Skin of body (tissue), 2 donors: ENCODE results near the gene RIBC1. TPM values are rescaled to one million over a fixed set of nuclear protein-coding genes. Genes with fewer than 3 reads are reported as not detected.
"Not testable (repeated sequence)": the region's sequence is repeated elsewhere in the genome, so short reads cannot be mapped to it uniquely, and the experiment has no call there.

ENCODE experiments used
- DNase-seq: peaks from one replicate; lab custom pipeline; 2025; lab: John Stamatoyannopoulos, UW
- total RNA-seq: library from RNA; depleted of rRNA; stranded (reverse); fragments of >200 nt; gene quantifications from one replicate; pipeline ENCODE4 v1.2.3, GENCODE V29; 2014

The RIBC1 gene
- 0.49 TPM for total RNA-seq

DNA sequence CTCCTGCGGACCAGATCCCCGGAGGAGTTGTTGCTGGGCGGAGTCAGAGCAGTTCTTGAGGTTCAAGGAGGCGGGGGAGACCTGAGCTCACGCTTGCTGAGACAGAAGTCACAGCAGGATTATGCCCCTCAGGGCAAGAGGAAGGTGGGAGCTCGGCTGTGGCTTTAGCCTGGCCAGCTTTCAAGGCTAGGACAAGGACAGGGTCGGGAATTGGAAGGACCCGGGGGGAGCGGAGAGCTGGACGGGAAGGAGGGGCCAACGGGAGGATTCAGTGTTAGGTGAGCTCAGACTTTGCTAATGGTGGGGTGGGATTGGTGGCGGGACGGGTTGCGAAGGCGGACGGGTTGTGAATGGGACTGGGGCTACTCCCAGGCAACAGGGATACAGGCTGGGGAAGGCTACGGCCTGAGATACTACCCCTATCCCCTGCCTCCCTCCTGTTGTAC lies at the start of gene RIBC1:
Gene RIBC1 (plus strand): TSS at position 13 of the 446 bp plus-strand sequence. CDS start 3,404 bp downstream, outside the sequence.
- no peak for DNase-seq

GRCh38 chrX:53373307-53373706 lies 49.4 kb upstream of the RIBC1 start:
- no peak for DNase-seq

DNA sequence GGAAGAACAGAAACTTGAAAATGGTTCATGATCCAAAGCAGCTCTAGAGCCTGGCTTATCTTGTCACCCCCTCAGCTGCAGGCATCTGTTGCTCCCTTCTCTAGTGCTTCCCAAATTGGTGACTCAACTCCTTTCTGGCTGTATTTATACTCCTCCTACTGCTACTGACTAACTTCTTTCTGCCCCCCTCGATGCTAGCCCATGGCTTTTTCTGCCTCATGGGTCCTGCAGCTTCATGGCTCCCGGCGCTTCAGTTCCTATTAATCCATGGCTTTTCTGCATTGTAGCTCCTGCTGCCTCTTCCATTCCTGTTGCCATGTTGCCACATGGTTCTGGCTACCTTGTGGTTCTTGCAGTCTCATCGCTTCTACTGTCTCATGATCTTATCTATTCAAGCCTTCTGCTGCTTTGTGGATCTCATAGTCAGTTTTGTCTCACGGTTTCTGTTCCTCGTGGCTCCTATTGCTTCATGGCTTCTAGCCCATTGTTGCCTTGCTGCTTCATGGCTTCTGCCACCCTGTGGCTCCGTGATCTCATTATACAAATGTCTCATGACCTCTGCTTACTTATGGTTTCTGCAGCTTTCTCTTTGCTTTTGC lies 48.4 kb upstream of the RIBC1 start:
- no peak for DNase-seq

DNA sequence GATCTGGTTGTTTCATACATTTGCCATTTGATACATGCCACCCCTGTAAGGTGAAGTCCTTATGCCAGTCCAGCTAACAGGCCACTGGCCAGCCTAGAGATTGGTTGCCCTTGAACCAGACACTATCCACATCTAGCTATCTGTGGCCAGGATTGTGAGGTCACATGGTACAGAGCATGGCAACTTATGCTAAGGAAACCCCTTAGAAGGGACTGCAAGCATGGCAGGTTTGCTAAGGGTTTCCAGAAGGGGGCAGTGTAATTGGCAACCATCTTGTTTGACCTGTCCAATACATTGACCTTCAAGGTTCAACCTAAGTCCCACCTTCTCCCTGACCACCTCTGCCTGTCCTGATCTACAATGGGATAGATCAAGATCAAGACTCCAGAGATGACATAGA lies 47.8 kb upstream of the RIBC1 start:
- no peak for DNase-seq

DNA sequence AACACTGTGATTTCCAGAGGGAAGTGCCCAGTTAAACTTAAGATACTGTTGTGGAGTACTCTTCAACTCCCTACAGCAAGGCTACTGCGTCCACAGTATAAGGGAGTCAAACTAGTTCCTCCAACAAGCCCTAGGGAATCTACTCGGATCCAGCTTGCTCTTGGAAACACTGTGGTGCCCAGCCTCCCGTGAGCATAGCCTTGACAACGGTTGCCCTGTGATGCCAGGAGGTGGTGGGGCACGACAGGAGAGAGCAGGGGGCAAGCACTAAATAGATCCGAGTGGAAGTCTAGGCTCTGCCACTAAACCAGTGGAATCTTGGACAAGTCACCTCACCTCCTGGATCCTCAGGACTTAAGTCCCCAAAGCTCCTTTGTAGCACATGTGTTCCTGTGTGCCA lies 45.8 kb upstream of the RIBC1 start:
- DNase-seq, result no peak

- no peak for DNase-seq
These were observed 45.2 kb upstream of the RIBC1 start for GRCh38 chrX:53377464-53377863.

- DNase-seq, result no peak
These were observed 43.5 kb upstream of the RIBC1 start for GRCh38 chrX:53379008-53379710.

DNA sequence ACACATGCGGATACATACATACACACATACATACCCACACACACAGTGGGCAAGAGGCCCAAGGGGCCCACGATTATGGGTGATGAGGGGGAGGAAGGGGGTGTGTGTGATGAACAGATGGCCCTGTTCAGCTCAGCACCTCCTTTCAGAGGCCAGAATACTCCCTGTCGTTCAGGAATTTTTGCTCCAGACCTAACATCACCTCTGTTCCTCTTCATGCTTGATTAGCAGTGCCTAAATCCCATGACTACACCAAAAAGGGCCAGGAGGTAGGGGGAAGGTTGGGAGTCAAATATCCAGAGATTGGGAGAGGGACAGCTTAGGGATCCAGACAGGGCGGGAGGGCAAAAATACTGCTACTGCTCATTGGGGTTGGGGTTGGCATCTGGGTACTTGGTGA lies 42.9 kb upstream of the RIBC1 start:
- DNase-seq, result no peak

- no peak for DNase-seq
These were observed 39.1 kb upstream of the RIBC1 start for GRCh38 chrX:53383376-53384076.

DNA sequence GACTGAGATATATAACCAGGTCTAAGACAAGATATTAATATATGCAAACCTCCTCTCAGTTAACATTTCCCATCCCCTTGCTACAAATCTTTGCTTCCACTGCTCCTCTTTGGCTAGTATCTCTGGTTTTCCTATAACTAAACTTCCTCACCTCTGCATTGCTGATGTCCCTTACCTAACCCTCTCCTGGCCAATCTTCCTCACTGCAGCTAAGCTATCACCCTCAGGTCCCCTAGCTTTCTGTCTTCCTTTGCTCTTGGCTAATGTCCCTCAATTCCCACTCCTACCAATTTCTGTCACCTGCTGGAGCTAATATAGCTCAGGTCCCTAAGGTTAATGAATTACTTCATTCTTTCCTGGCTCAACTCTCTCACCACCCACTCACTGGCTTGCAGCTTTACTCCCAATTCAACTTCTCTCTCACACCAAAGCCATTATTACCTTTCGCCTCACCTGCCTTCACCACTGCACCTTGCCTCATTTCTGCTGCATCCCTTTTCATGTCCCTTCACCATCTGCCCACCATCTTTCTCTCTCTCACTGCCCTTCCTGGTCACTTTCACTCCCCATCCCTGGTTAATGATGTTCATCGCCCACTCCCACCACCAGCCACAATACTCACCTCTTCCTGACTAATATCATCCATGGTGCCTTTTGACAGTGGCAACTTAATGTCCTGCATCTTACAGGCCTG lies 26.9 kb upstream of the RIBC1 start:
- no peak for DNase-seq

DNA sequence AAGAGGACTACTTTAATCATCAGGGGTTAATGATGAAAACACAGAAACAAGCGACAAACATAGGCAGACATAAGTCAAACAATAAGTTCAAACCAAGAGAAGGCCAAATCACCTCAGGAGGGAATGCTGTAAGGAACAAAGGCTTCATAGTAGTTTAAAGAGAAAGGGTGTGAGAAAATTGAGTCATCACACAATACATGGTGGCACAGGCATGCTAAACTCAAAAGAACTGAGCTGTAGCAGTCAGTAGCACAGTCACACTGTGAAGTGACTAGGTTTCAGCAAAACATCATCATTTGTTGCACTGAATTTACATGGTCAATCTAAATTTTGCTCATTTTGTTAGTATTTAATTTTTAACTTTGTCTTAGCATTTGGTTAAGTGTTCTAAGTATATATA lies 24.5 kb upstream of the RIBC1 start:
- no peak for DNase-seq

- no peak for DNase-seq
These were observed 19.1 kb upstream of the RIBC1 start for GRCh38 chrX:53403535-53403934.

DNA sequence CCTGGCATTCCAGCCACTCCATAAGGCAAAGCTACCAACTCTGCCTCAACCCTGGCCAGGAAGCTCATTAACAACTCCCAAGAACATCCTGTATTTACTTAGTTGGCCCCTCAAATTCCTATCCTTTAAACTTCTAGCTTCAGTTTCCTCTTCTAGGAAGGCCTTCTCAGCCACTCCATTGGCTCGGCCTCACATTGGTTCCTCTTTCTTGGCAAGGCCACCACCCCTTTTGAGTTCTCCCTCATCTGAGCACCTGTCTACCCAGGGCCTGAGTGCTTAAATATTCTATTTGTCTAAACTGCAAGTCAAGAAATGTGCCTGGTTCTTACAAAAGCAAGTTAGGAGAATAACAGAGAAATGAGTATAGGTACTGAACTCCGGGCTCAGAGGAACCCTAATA lies 10.2 kb upstream of the RIBC1 start:
- no peak for DNase-seq

DNA sequence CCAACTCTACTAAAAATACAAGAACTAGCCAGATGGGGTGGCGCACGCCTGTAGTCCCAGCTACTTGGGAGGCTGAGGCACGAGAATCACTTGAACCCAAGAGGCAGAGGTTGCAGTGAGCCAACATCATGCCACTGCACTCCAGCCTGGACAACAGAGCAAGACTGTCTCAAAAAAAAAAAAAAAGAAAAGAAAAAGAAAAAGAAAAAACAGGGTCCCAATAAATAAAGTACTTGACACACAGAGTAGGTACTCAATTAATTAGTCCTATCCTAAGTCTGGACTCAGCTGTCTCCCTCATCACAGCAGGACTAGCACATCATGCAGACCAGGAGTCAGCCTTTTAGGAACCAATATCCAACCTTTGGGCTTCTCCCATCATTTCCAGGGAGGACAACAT lies 2.3 kb upstream of the RIBC1 start:
- not testable (repeated sequence) for DNase-seq

DNA sequence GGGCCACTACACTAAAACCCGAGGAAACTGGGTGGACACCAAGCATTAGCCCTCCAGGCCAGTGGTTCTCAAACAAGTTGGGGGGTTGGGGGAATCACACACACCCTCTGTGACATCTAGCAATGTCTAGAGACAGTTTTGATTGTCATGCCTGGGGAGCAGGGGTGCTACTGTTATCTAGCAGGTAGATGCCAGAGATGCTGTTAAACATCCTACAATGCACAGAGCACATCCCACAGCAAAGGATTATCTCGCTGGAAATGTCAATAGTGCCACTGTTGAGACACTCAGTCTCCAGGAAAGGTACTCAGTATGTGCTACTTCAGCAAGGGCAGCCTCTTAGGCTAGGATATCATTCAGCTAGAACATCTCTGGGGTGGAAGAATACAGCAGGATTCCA lies 1.5 kb upstream of the RIBC1 start:
- no peak for DNase-seq

DNA sequence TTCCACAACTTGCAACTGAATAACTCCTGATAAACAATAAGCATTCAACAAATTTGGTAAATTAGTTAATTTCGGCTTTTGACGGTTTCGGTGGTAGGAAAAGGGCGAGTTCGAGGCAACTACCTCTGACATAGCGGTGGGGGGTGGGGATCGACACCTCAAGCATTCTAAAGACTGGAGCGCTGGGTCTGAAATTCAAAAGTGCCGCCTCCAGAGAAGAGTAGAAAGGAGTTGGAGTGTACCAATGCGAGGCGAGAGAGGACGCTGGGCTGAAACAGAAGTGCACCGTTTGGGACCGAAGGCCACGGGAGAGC lies 944 bp upstream of the RIBC1 start:
- no peak for DNase-seq

DNA sequence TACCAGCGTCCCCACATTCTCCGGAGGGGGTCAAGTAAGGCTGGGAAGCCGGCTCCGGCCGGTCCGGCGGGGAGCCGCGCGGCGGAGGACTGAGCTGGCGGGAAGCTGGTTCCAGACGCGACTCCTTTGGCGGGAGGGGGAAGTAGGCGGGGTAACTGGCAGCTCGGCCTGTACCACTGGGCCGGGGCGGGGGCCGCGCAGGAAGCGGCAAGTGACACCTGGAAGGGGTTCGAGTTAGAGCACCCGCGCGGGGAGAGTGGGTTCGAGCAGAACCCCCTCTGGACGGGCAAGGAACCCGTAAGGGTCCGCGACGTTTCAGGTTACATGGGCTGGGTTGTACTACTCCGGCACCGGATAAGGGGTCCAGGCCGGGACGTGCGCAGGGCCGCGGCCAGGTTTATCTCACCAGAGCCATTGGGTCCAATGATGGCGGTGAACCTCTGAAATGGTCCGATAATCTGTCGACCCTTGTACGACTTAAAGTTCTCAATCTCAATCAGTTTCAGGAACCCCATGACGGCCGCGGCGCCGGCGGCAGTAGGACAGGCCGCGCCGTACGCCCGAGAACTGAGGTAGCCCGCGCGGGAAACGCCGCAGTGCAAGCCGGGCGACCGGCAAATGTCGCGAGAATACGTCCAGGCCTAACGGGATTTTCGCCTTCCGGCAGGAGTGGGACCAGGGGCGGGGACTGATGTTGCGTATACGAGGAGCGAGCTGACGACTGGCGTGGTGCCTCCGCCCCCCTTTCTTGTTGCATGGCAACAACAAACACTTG lies 400 bp upstream of the RIBC1 start, which contains the start of gene SMC1A:
Gene SMC1A (minus strand): TSS at position 569 of the 775 bp plus-strand sequence. CDS start 54 bp downstream, at position 515.
- peak; percentile 96 for DNase-seq

GRCh38 chrX:53429755-53430154 lies 7.1 kb downstream of the RIBC1 start:
- DNase-seq, result no peak

- no peak for DNase-seq
These were observed 7.6 kb downstream of the RIBC1 start for GRCh38 chrX:53430231-53430630.

GRCh38 chrX:53433651-53434639 lies 11.3 kb downstream of the RIBC1 start, which contains the start of gene HSD17B10:
Gene HSD17B10 (minus strand): TSS chrX:53434370. CDS start chrX:53434345, 25 bp downstream.
- peak; percentile 51 for DNase-seq
